Stomach (tissue), 4 donors: ENCODE measurements around the gene SLC25A26.

Experiments used
- CTCF ChIP-seq, 7 experiments: fragments of 450-650 bp in 4 of 7; fragments of 200-600 bp in 3 of 7; sonication (generic) in 3 of 7; IDR thresholded peaks; one replicate each; pipeline ENCODE4 v1.5.1; 2016 to 2019; ENCODE audit warnings: antibody characterized with exemption in 7 of 7, control low read depth in 2 of 7, mild to moderate bottlenecking in 1 of 7
- EP300 ChIP-seq: sonication (generic); formaldehyde crosslinking; IDR thresholded peaks from one replicate; pipeline ENCODE4 v1.6.1; 2017; ENCODE audit warnings: antibody characterized with exemption
- POLR2A ChIP-seq, 4 donors: fragments of 450-650 bp; IDR thresholded peaks; one replicate each; pipeline ENCODE4 v1.6.1; 2016; ENCODE audit warnings: antibody characterized with exemption in 4 of 4, control low read depth in 2 of 4, mild to moderate bottlenecking in 1 of 4, moderate library complexity in 1 of 4
- POLR2AphosphoS5 ChIP-seq, 3 donors: sonication (generic); formaldehyde crosslinking; IDR thresholded peaks; one replicate each; pipeline ENCODE4 v1.6.1; 2016; ENCODE audit warnings: antibody characterized with exemption in 3 of 3

- TF ChIP-seq CTCF (IDR thresholded peaks at IDR 0.05), result no peak
- no peak for TF ChIP-seq EP300
- no peak for TF ChIP-seq POLR2AphosphoS5 (IDR thresholded peaks at IDR 0.05)
- no peak for TF ChIP-seq POLR2A (IDR thresholded peaks at IDR 0.05)
Observed at GRCh38 chr3:66326340-66326739, 105.5 kb downstream of the SLC25A26 start.
